HepG2 (cell line): ENCODE data around the gene ZNF530. TPM values are rescaled to one million over a fixed set of nuclear protein-coding genes. Genes with fewer than 3 reads are reported as not detected.
A peak's percentile ranks its signal among the peaks of the same experiment; 100 is the strongest.

Experiments
- ARID3A ChIP-seq: IDR thresholded peaks from 2 replicates; pipeline ENCODE4 v1.6.1; 2012; ENCODE audit warnings: low read depth, low read length, improper control_type of control experiment
- BRCA1 ChIP-seq: sonication (generic); formaldehyde crosslinking; IDR thresholded peaks from 2 replicates; pipeline ENCODE4 v1.4.0; 2020; ENCODE audit warnings: missing genetic modification reagents
- HMGXB4 ChIP-seq, 2 experiments: sonication (generic) in 1 of 2; formaldehyde crosslinking in 1 of 2; IDR thresholded peaks; 2 replicates each; pipeline versions ENCODE4 v1.4.0 to v1.6.1; 2018 to 2020; ENCODE audit warnings: missing genetic modification reagents in 2 of 2, borderline replicate concordance in 1 of 2, low read depth in 1 of 2, mild to moderate bottlenecking in 1 of 2, missing biosample characterization in 1 of 2
- IKZF4 ChIP-seq: sonication (generic); formaldehyde crosslinking; IDR thresholded peaks from 2 replicates; pipeline ENCODE4 v1.5.1; 2020; ENCODE audit warnings: borderline replicate concordance, mild to moderate bottlenecking, low read depth, missing genetic modification reagents; ENCODE audit errors: not compliant biosample characterization
- MIER2 ChIP-seq: IDR thresholded peaks from 2 replicates; pipeline ENCODE4 v1.6.1; 2016; ENCODE audit warnings: missing biosample characterization, missing genetic modification reagents
- POGZ ChIP-seq: sonication (generic); formaldehyde crosslinking; IDR thresholded peaks from 2 replicates; pipeline ENCODE4 v1.4.0; 2020; ENCODE audit warnings: mild to moderate bottlenecking, missing genetic modification reagents
- ZBTB20 ChIP-seq: sonication (generic); formaldehyde crosslinking; IDR thresholded peaks from 2 replicates; pipeline ENCODE4 v1.8.1; 2023; ENCODE audit warnings: missing genetic modification reagents, low read depth, mild to moderate bottlenecking, borderline replicate concordance
- ZKSCAN5 ChIP-seq: sonication (generic); formaldehyde crosslinking; IDR thresholded peaks from 2 replicates; pipeline ENCODE4 v1.5.1; 2020; ENCODE audit warnings: mild to moderate bottlenecking, missing genetic modification reagents
- ZNF468 ChIP-seq: sonication (generic); formaldehyde crosslinking; IDR thresholded peaks from 2 replicates; pipeline ENCODE4 v1.8.0; 2022; ENCODE audit warnings: mild to moderate bottlenecking, moderate library complexity, missing genetic modification reagents
- ZNF503 ChIP-seq: sonication (generic); formaldehyde crosslinking; IDR thresholded peaks from 2 replicates; pipeline ENCODE4 v1.4.0; 2020; ENCODE audit warnings: missing genetic modification reagents
- ZNF709 ChIP-seq: sonication (generic); formaldehyde crosslinking; IDR thresholded peaks from 2 replicates; pipeline ENCODE4 v1.5.0; 2020; ENCODE audit warnings: mild to moderate bottlenecking, missing genetic modification reagents
- ZNF761 ChIP-seq: sonication (generic); formaldehyde crosslinking; conservative IDR thresholded peaks from 2 replicates; pipeline ENCODE4 v1.4.0; 2020; ENCODE audit warnings: mild to moderate bottlenecking, missing genetic modification reagents
- polyA plus RNA-seq, 8 experiments: library from polyadenylated mRNA; depleted of rRNA in 3 of 8; stranded (reverse) in 7 of 8; unstranded in 1 of 8; fragments of >200 nt; fragmentation: Illumina TruSeq in 4 of 8; extraction: Trizol in 4 of 8; gene quantifications; 2 replicates each; pipeline versions ENCODE4 v1.2.1 to v1.2.3, GENCODE V29; 2011 to 2016; ENCODE audit warnings: low read depth in 4 of 8, missing spikeins in 1 of 8, mixed read lengths in 1 of 8; ENCODE audit not compliant: insufficient read depth in 1 of 8
- total RNA-seq, 5 experiments: library from RNA; depleted of rRNA; stranded (reverse); fragments of >200 nt; fragmentation: Illumina TruSeq; extraction: Trizol; gene quantifications; 2 replicates each; pipeline ENCODE4 v1.2.3, GENCODE V29; 2016; ENCODE audit warnings: low read depth in 1 of 5
- TF ChIP-seq, protein P1 (sequence below): sonication (generic); formaldehyde crosslinking; IDR thresholded peaks from 2 replicates; pipeline ENCODE4 v1.4.0; 2020; ENCODE audit warnings: low read depth, missing genetic modification reagents
- TF ChIP-seq, protein P2 (sequence below): sonication (generic); formaldehyde crosslinking; IDR thresholded peaks from 2 replicates; pipeline ENCODE4 v1.9.0; 2022; ENCODE audit warnings: missing genetic modification reagents, mild to moderate bottlenecking, borderline replicate concordance
- TF ChIP-seq, protein P3 (sequence below): sonication (generic); formaldehyde crosslinking; conservative IDR thresholded peaks from 2 replicates; pipeline ENCODE4 v1.8.0; 2022; ENCODE audit warnings: mild to moderate bottlenecking, moderate library complexity, missing genetic modification reagents

Gene ZNF530
- total and polyA plus RNA-seq, 2 of the 13 experiments (the other 11 are each of a cell fraction or from before 2014, with no cell fraction given), result 1.1 to 7.8 TPM

GRCh38 chr19:57559404-57560025 is 40.2 kb upstream of the ZNF530 start, which contains the start of gene ZNF550 (continued):
- TF ChIP-seq POGZ (no peak), ARID3A (no peak), BRCA1 (no peak), HMGXB4 (CRISPR knock-in tag; IDR thresholded peaks at IDR 0.05; ENCODE audit: borderline replicate concordance in 1 of 2, low read depth in 1 of 2) (peak; percentile 65 to 81; a peak in 3 of 4 replicates), ZKSCAN5 (CRISPR knock-in tag) (no peak), IKZF4 (CRISPR knock-in tag) (peak; percentile 66), ZNF468 (CRISPR knock-in tag) (no peak), MIER2 (CRISPR knock-in tag) (no peak; the same call in 1 of the 2 replicates), ZNF761 (CRISPR knock-in tag) (peak; percentile 39; the same call in 1 of the 2 replicates), ZBTB20 (CRISPR knock-in tag) (peak; percentile 29; the same call in 1 of the 2 replicates), ZNF503 (CRISPR knock-in tag) (no peak), ZNF709 (no peak)
- TF ChIP-seq, protein P1, sequence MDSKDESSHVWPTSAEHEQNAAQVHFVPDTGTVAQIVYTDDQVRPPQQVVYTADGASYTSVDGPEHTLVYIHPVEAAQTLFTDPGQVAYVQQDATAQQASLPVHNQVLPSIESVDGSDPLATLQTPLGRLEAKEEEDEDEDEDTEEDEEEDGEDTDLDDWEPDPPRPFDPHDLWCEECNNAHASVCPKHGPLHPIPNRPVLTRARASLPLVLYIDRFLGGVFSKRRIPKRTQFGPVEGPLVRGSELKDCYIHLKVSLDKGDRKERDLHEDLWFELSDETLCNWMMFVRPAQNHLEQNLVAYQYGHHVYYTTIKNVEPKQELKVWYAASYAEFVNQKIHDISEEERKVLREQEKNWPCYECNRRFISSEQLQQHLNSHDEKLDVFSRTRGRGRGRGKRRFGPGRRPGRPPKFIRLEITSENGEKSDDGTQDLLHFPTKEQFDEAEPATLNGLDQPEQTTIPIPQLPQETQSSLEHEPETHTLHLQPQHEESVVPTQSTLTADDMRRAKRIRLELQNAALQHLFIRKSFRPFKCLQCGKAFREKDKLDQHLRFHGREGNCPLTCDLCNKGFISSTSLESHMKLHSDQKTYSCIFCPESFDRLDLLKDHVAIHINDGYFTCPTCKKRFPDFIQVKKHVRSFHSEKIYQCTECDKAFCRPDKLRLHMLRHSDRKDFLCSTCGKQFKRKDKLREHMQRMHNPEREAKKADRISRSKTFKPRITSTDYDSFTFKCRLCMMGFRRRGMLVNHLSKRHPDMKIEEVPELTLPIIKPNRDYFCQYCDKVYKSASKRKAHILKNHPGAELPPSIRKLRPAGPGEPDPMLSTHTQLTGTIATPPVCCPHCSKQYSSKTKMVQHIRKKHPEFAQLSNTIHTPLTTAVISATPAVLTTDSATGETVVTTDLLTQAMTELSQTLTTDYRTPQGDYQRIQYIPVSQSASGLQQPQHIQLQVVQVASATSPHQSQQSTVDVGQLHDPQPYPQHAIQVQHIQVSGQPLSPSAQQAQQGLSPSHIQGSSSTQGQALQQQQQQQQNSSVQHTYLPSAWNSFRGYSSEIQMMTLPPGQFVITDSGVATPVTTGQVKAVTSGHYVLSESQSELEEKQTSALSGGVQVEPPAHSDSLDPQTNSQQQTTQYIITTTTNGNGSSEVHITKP, result no peak
- TF ChIP-seq, protein P2, sequence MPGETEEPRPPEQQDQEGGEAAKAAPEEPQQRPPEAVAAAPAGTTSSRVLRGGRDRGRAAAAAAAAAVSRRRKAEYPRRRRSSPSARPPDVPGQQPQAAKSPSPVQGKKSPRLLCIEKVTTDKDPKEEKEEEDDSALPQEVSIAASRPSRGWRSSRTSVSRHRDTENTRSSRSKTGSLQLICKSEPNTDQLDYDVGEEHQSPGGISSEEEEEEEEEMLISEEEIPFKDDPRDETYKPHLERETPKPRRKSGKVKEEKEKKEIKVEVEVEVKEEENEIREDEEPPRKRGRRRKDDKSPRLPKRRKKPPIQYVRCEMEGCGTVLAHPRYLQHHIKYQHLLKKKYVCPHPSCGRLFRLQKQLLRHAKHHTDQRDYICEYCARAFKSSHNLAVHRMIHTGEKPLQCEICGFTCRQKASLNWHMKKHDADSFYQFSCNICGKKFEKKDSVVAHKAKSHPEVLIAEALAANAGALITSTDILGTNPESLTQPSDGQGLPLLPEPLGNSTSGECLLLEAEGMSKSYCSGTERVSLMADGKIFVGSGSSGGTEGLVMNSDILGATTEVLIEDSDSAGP (CRISPR knock-in tag), result peak; percentile 91
- TF ChIP-seq, protein P3, sequence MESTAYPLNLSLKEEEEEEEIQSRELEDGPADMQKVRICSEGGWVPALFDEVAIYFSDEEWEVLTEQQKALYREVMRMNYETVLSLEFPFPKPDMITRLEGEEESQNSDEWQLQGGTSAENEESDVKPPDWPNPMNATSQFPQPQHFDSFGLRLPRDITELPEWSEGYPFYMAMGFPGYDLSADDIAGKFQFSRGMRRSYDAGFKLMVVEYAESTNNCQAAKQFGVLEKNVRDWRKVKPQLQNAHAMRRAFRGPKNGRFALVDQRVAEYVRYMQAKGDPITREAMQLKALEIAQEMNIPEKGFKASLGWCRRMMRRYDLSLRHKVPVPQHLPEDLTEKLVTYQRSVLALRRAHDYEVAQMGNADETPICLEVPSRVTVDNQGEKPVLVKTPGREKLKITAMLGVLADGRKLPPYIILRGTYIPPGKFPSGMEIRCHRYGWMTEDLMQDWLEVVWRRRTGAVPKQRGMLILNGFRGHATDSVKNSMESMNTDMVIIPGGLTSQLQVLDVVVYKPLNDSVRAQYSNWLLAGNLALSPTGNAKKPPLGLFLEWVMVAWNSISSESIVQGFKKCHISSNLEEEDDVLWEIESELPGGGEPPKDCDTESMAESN (CRISPR knock-in tag), result peak; percentile 69
